Esophagus muscularis mucosa (tissue), 4 donors: Measurements from ENCODE around the gene ACBD4.

Experiments used
- EP300 ChIP-seq: sonication (generic); formaldehyde crosslinking; IDR thresholded peaks from one replicate; pipeline ENCODE4 v1.6.1; 2017; ENCODE audit warnings: antibody characterized with exemption
- POLR2A ChIP-seq: fragments of 450-650 bp; IDR thresholded peaks from one replicate; pipeline ENCODE4 v1.6.1; 2017; ENCODE audit warnings: antibody characterized with exemption, moderate library complexity, mild to moderate bottlenecking, low read depth
- POLR2AphosphoS5 ChIP-seq, 2 donors: sonication (generic); formaldehyde crosslinking; IDR thresholded peaks; one replicate each; pipeline ENCODE4 v1.6.1; 2017; ENCODE audit warnings: antibody characterized with exemption in 2 of 2
- TF ChIP-seq, protein P1 (sequence below), 3 experiments: fragments of 200-600 bp in 2 of 3; fragments of 450-650 bp in 1 of 3; sonication (generic) in 2 of 3; IDR thresholded peaks; one replicate each; pipeline ENCODE4 v1.5.1; 2017 to 2019; ENCODE audit warnings: antibody characterized with exemption in 3 of 3, mild to moderate bottlenecking in 2 of 3, moderate library complexity in 1 of 3

DNA sequence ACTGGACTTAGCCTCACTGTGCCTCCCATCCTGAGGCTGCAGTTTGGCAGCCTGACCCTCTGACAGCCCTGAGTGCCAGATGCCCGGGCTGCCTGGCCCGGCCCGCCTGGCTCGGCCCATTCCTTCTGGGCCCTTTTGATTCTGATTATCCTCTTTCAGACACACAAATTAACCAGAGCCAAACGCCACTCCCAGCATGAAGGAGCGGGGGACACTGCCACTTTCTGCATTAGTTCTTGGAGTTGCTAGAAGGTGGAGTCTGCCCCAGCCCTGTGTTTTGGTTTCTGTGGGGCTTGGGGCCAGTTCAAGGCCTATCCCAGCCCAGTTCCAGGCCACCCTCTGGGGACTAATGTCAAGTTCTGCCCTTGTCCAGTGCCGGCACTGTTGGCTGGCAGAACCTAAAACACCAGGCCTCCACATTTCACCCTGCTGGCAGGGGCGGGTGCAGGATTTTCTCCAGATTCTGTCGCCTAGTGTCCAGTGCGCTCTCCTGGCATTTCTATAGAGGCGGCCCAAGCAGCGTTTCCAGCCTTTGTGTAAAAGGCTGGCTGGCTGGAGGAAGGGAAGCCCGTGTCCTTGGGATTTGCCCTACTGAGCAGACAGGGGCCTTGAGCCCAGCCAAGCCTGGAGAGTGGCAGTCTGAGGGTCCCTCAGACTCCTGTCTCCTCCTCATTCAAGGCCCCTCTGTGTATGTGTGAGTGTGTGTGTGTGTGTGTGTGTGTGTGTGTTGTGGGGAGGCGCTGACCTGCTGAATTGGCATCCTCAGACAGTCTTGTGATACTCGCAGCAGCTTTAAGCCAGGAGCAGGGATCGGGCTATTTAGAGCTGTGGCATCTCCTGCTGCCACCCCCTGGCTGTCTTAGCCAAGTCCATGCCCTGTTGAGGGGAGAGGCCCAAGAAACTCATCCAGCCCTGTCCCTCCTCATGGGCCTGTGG lies 24.5 kb upstream of the ACBD4 start:
- TF ChIP-seq, protein P1, sequence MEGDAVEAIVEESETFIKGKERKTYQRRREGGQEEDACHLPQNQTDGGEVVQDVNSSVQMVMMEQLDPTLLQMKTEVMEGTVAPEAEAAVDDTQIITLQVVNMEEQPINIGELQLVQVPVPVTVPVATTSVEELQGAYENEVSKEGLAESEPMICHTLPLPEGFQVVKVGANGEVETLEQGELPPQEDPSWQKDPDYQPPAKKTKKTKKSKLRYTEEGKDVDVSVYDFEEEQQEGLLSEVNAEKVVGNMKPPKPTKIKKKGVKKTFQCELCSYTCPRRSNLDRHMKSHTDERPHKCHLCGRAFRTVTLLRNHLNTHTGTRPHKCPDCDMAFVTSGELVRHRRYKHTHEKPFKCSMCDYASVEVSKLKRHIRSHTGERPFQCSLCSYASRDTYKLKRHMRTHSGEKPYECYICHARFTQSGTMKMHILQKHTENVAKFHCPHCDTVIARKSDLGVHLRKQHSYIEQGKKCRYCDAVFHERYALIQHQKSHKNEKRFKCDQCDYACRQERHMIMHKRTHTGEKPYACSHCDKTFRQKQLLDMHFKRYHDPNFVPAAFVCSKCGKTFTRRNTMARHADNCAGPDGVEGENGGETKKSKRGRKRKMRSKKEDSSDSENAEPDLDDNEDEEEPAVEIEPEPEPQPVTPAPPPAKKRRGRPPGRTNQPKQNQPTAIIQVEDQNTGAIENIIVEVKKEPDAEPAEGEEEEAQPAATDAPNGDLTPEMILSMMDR (IDR thresholded peaks at IDR 0.05): no peak
- TF ChIP-seq POLR2A (no peak), POLR2AphosphoS5 (IDR thresholded peaks at IDR 0.05) (no peak), EP300 (no peak)
